GM19455 (cell line): ENCODE data around the gene ZNF735.
"Not testable (repeated sequence)": the region's sequence is repeated elsewhere in the genome, so short reads cannot be mapped to it uniquely, and the experiment has no call there.

Experiments used
- ATAC-seq: cut with Tn5 transposase; IDR thresholded peaks from one replicate; pipeline ENCODE4 v1.9.1; 2021; ENCODE audit not compliant: unreplicated experiment

The ZNF735 gene

GRCh38 chr7:64206903-64207302 lies at the start of gene ZNF735:
TSS of gene ZNF735 (plus strand) at chr7:64207203. CDS start at chr7:64207203, 0 bp downstream.
- ATAC-seq, result no peak

- not testable (repeated sequence) for ATAC-seq
These were observed 36.0 kb upstream of the ZNF735 start for GRCh38 chr7:64170974-64171373.

DNA sequence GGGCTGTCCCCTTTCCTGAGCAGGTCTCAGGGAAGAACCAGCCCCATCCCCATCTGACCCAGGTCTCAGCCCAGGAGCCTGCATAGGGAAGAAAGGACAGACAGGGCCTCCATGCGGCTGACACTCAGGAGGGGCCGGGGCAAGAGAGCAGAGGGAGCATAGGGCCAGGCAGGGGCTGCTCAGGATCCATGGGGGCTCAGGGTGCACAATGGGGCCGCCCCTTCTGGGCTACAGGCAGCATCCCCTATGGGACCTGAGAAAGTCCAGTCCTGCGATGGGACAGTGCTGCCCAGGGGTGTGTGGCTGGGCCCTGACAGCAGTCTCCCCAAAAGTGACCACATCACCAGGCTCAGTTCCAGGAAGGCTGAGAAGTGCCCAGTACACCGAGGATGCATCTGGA lies 32.7 kb upstream of the ZNF735 start:
- ATAC-seq, result no peak

GRCh38 chr7:64174941-64175340 lies 32.1 kb upstream of the ZNF735 start:
- no peak for ATAC-seq

- ATAC-seq, result no peak
These were observed 26.0 kb upstream of the ZNF735 start for GRCh38 chr7:64180989-64181388.

GRCh38 chr7:64181586-64181985 lies 25.4 kb upstream of the ZNF735 start:
- no peak for ATAC-seq

- ATAC-seq, result no peak
These were observed 24.8 kb upstream of the ZNF735 start for GRCh38 chr7:64182036-64182790.

DNA sequence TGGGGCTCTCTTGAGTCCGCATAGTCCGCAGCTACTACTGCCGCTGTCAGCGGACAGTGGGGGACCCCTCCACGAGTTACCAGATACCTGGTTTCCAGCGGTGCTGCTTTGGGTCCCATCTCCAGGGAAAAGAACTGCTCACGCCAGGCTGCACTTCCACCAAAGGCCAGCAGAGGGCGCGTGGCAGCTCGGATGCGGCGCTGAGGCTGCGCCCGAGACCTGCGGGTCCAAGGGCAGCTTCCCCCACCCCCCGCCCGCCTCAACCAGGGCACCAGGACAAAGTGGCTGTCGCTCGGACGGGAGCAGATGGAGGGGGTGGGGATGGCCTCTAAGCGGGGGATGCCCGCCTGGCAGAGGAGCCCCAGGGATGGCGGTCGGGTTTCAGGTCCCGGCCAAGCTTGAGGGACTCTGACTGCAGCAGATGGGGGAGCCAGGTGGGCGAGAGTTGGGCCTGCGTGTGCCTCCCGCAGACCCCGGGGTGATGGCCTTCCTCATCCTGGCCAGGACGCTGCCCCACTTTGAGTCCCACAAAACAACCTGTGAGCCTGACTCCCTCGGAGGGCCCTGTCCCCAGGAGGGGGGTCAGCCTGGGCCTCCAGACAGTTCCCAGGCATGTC lies 23.8 kb upstream of the ZNF735 start:
- no peak for ATAC-seq

DNA sequence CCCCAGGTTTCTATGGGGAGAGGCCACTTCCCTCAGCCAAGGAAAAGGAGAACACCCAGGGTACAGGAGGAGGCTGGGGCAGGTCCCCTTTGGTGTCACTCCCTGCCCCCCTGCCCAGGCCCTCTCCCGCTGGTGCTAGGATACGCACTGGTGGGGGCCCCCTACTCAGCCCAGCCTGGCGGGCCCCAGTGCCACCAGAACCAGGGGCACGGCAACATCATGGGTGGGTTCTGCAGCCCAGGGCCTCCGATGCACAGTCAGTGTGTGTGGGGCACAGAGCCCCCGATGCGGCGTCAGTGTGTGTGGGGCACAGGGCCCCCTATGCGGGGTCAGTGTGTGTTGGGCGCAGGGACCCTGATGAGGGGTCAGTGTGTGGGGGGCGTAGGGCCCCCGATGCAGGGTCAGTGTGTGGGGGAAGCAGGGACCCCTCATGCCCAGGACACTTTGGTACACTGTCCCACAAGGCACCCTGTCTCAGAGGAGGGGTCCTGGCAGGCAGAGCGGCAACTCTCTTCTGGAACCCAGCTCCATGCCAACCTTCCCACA lies 23.1 kb upstream of the ZNF735 start:
- no peak for ATAC-seq

DNA sequence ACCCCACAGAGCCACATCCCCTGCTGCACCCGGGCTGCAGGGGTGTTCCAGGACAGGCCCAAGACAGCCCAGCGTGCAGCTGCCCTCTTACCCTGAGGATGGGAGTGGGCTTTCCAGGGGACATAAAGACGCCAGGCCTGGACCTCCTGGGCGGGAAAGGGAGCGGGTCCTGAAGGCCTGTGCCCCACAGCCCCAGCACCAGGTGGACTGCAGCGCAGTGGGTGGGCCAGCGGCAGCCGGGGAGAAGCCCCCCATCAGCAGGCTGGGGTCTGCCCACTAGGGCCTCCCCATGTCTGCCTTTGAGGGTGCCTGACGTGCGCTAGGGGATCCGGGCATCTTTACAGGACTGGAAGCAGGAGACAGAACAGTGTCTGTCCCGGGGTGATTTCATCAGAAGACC lies 22.6 kb upstream of the ZNF735 start:
- no peak for ATAC-seq

- ATAC-seq, result no peak
These were observed 19.6 kb upstream of the ZNF735 start for GRCh38 chr7:64187408-64187807.

GRCh38 chr7:64192148-64192704 lies 14.8 kb upstream of the ZNF735 start:
- ATAC-seq, result no peak

DNA sequence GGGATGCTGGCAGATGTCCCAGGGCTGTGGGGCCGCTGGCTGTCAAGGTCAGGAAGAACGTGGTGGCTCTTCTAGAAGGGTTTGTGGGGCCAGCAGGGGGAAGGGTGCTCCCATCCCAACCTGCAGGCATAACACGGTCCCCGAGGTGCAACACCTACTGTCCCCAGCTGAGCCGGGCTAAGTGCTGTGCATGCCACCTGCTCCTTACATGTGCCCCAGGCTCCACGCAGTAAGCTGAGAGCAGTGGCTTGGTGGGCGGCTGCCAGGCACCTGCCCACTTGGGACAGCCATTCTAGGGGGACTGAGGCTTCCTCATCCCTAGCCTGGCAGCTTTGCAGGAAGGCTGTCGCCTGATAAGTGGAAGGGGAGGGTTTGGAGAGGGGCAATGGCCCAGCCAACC lies 14.2 kb upstream of the ZNF735 start:
- ATAC-seq, result no peak

DNA sequence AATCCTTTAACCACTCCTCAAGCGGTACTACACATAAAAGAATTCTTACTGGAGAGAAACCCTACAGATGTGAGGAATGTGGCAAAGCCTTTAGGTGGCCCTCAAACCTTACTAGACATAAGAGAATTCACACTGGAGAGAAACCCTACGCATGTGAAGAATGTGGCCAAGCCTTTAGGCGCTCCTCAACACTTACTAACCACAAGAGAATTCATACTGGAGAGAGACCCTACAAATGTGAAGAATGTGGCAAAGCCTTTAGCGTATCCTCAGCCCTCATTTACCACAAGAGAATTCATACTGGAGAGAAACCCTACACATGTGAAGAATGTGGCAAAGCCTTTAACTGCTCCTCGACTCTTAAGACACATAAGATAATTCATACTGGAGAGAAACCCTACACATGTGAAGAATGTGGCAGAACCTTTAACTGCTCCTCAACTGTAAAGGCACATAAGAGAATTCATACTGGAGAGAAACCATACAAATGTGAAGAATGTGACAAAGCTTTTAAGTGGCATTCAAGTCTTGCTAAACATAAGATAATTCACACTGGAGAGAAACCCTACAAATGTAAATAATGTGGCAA lies 12.8 kb downstream of the ZNF735 start:
- ATAC-seq, result not testable (repeated sequence)

- ATAC-seq, result no peak
These were observed 16.4 kb downstream of the ZNF735 start for GRCh38 chr7:64223366-64223765.

DNA sequence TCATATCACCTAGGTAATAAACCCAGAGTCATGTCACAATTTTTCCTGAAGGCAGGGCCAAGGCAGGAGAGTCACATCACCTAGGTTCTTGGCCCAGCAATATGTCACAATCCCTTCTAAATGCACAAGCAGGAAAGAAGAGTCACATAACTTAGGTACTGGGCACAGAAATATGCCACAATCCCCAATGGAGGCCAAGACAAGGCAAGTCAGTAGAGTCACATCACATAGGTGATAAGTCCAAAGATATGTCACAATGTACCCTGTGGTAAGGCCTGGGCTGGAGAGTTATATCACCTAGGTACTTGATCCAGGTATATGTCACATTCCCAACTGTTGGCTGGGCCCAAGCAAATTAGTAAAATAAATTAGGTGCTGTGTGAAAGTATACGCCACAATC lies 21.2 kb downstream of the ZNF735 start, which contains the start of gene ZNF679:
Gene ZNF679, plus strand, starts transcription at position 301 of the 400 bp plus-strand sequence. CDS start 20,644 bp downstream, outside the sequence.
- not testable (repeated sequence) for ATAC-seq

GRCh38 chr7:64266341-64266919 lies 59.4 kb downstream of the ZNF735 start:
- no peak for ATAC-seq
